RWPE2 (cell line): Measurements from ENCODE around the gene PIGM.

Experiments
- ATAC-seq: fragments of 200-7000 bp; cut with Tn5 transposase; 3 replicates; pipeline ENCODE4 v1.9.1; 2021; ENCODE audit warnings: low read depth
- DNase-seq: peaks from one replicate; pipeline ENCODE4 v3.0.0-alpha.2; 2020; ENCODE audit warnings: low spot score
- H3K27ac ChIP-seq: fragments of 450-650 bp; 2 replicates; pipeline ENCODE4 v1.5.1; 2017; ENCODE audit warnings: mild to moderate bottlenecking; ENCODE audit not compliant: poor library complexity, severe bottlenecking
- H3K27me3 ChIP-seq: fragments of 250-450 bp; sonication (Bioruptor Pico); 2 replicates; pipeline ENCODE4 v1.5.1; 2021; ENCODE audit warnings: mild to moderate bottlenecking, moderate library complexity; ENCODE audit not compliant: insufficient read depth, poor library complexity, severe bottlenecking
- H3K36me3 ChIP-seq: fragments of 250-450 bp; sonication (Bioruptor Pico); 2 replicates; pipeline ENCODE4 v1.5.1; 2020; ENCODE audit warnings: low read depth, mild to moderate bottlenecking, moderate library complexity
- H3K4me1 ChIP-seq: fragments of 250-450 bp; sonication (Bioruptor Pico); 2 replicates; pipeline ENCODE4 v1.5.1; 2021; ENCODE audit warnings: mild to moderate bottlenecking, moderate library complexity; ENCODE audit not compliant: insufficient read depth, poor library complexity, severe bottlenecking
- H3K4me3 ChIP-seq: fragments of 250-450 bp; sonication (Bioruptor Pico); 2 replicates; pipeline ENCODE4 v1.5.1; 2021; ENCODE audit warnings: mild to moderate bottlenecking, moderate library complexity; ENCODE audit not compliant: severe bottlenecking
- H3K9me3 ChIP-seq: fragments of 250-450 bp; sonication (Bioruptor Pico); 2 replicates; pipeline ENCODE4 v1.5.1; 2021; ENCODE audit warnings: mild to moderate bottlenecking, moderate library complexity; ENCODE audit not compliant: severe bottlenecking
- CTCF ChIP-seq: fragments of 450-650 bp; IDR thresholded peaks from one replicate; pipeline ENCODE4 v1.5.1; 2017; ENCODE audit warnings: mild to moderate bottlenecking, moderate library complexity; ENCODE audit not compliant: poor library complexity, severe bottlenecking

The PIGM gene

GRCh38 chr1:159993911-159994310 lies 37.9 kb downstream of the PIGM start:
- H3K4me3 ChIP-seq: no peak overlapping the region
- no peak overlapping the region for H3K27ac ChIP-seq
- no peaks in the 10 kb centered on the region for H3K27me3 ChIP-seq
- ATAC-seq (no peak), DNase-seq (no peak)
- TF ChIP-seq CTCF: no peak
- H3K36me3 ChIP-seq: no peaks in the 10 kb centered on the region
- peaks cover 9% of the 10 kb centered on the region for H3K4me1 ChIP-seq
- no peaks in the 10 kb centered on the region for H3K9me3 ChIP-seq

GRCh38 chr1:159992161-159992560 lies 39.6 kb downstream of the PIGM start:
- no peak overlapping the region for H3K4me3 ChIP-seq
- H3K27ac ChIP-seq: no peak overlapping the region
- no peaks in the 10 kb centered on the region for H3K36me3 ChIP-seq
- no peaks in the 10 kb centered on the region for H3K27me3 ChIP-seq
- no peak for TF ChIP-seq CTCF
- DNase-seq (no peak), ATAC-seq (no peak)
- no peaks in the 10 kb centered on the region for H3K9me3 ChIP-seq
- H3K4me1 ChIP-seq: peaks cover 9% of the 10 kb centered on the region

GRCh38 chr1:159991513-159991912 lies 40.3 kb downstream of the PIGM start:
- no peak overlapping the region for H3K4me3 ChIP-seq
- no peak for ATAC-seq

GRCh38 chr1:159990005-159990404 lies 41.8 kb downstream of the PIGM start:
- no peak for ATAC-seq
- no peak for DNase-seq

More at GRCh38 chr1:159991513-159991912, 40.3 kb downstream of the PIGM start:
- Histone ChIP-seq H3K27me3 (no peaks in the 10 kb centered on the region), H3K36me3 (no peaks in the 10 kb centered on the region), H3K9me3 (no peaks in the 10 kb centered on the region), H3K27ac (no peak overlapping the region), H3K4me1 (peaks cover 4% of the 10 kb centered on the region)
- DNase-seq: no peak
- TF ChIP-seq CTCF: no peak

More at GRCh38 chr1:159990005-159990404, 41.8 kb downstream of the PIGM start:
- no peak overlapping the region for H3K4me3 ChIP-seq
- TF ChIP-seq CTCF: no peak
- H3K27ac ChIP-seq: no peak overlapping the region
- no peaks in the 10 kb centered on the region for H3K36me3 ChIP-seq
- H3K4me1 ChIP-seq: no peaks in the 10 kb centered on the region
- H3K9me3 ChIP-seq: no peaks in the 10 kb centered on the region
- no peaks in the 10 kb centered on the region for H3K27me3 ChIP-seq
